Suprapubic skin (tissue), 4 donors: ENCODE data around the gene NTN1. TPM values are rescaled to one million over a fixed set of nuclear protein-coding genes. Genes with fewer than 3 reads are reported as not detected.

ENCODE experiments used
- DNase-seq, 2 donors: peaks; one replicate each; pipeline ENCODE4 v3.0.0-alpha.2; 2019; ENCODE audit warnings: low spot score in 2 of 2
- H3K27ac ChIP-seq: fragments of 200-600 bp; sonication (generic); one replicate; pipeline ENCODE4 v1.5.1; 2019
- H3K27me3 ChIP-seq: fragments of 200-600 bp; sonication (generic); one replicate; pipeline ENCODE4 v1.5.1; 2019
- H3K36me3 ChIP-seq: fragments of 200-600 bp; sonication (generic); one replicate; pipeline ENCODE4 v1.5.1; 2019
- H3K4me1 ChIP-seq: fragments of 200-600 bp; sonication (generic); one replicate; pipeline ENCODE4 v1.5.1; 2019
- H3K4me3 ChIP-seq: fragments of 200-600 bp; sonication (generic); one replicate; pipeline ENCODE4 v1.5.1; 2019; ENCODE audit warnings: mild to moderate bottlenecking
- H3K9me3 ChIP-seq: fragments of 200-600 bp; sonication (generic); one replicate; pipeline ENCODE4 v1.5.1; 2019
- CTCF ChIP-seq, 2 donors: fragments of 200-600 bp in 1 of 2; fragments of 450-650 bp in 1 of 2; sonication (generic) in 1 of 2; IDR thresholded peaks; one replicate each; pipeline ENCODE4 v1.5.1; 2016 to 2019; ENCODE audit warnings: antibody characterized with exemption in 2 of 2, mild to moderate bottlenecking in 1 of 2, moderate library complexity in 1 of 2
- EP300 ChIP-seq: sonication (generic); formaldehyde crosslinking; IDR thresholded peaks from one replicate; pipeline ENCODE4 v1.6.1; 2017; ENCODE audit warnings: antibody characterized with exemption
- POLR2A ChIP-seq, 2 donors: fragments of 450-650 bp; IDR thresholded peaks; one replicate each; pipeline ENCODE4 v1.6.1; 2017; ENCODE audit warnings: antibody characterized with exemption in 2 of 2, mild to moderate bottlenecking in 2 of 2, moderate library complexity in 2 of 2
- POLR2AphosphoS5 ChIP-seq, 3 donors: sonication (generic); formaldehyde crosslinking; IDR thresholded peaks; one replicate each; pipeline ENCODE4 v1.6.1; 2017; ENCODE audit warnings: antibody characterized with exemption in 3 of 3
- WGBS: methylation state at CpG from one replicate; pipeline ENCODE4 v1.1.5; 2018; 5-methylcytosine and 5-hydroxymethylcytosine counted together
- total RNA-seq, 4 donors: library from RNA; depleted of rRNA; stranded (reverse); fragments of >200 nt; gene quantifications; one replicate each; pipeline ENCODE4 v1.1.0, GENCODE V29; 2016

The NTN1 gene
- total RNA-seq, 4 donors from 2014 or later = 2.4 to 5.9 (median 3.4) TPM

DNA sequence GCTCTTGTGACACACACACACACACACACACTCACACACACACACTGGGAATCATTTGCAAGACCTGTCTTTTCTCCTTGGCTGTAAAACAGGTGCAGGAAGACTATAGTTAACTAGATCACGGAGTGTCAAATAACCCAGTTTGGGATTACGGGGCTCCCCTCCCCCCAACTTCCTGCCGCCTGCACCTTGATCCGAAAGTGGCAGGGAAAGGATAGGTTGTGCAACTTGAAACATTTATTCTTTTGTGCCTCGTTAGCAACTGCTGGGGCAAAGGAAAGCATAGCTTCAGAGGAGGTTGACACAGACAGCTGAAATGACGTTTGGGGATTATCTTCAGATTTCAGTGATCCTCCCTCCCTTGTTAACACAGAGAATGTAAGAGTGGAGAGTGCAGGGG lies 149.5 kb downstream of the NTN1 start:
- no peak overlapping the region for H3K27ac ChIP-seq
- 74% methylated on average over 6 of the region's 6 CpGs for WGBS
- DNase-seq = no peak
- no peak overlapping the region for H3K4me3 ChIP-seq
- no peaks in the 10 kb centered on the region for H3K4me1 ChIP-seq
- no peaks in the 10 kb centered on the region for H3K9me3 ChIP-seq
- H3K36me3 ChIP-seq = no peaks in the 10 kb centered on the region
- H3K27me3 ChIP-seq = no peaks in the 10 kb centered on the region
- TF ChIP-seq CTCF (IDR thresholded peaks at IDR 0.05) (no peak), EP300 (no peak), POLR2AphosphoS5 (IDR thresholded peaks at IDR 0.05) (no peak), POLR2A (IDR thresholded peaks at IDR 0.05) (no peak)

GRCh38 chr17:9173386-9173983 lies 152.2 kb downstream of the NTN1 start:
- Histone ChIP-seq H3K9me3 (no peaks in the 10 kb centered on the region), H3K27ac (no peak overlapping the region), H3K4me3 (no peak overlapping the region), H3K27me3 (no peaks in the 10 kb centered on the region), H3K36me3 (no peaks in the 10 kb centered on the region), H3K4me1 (peaks cover 3% of the 10 kb centered on the region)
- DNase-seq = no peak
- 73% methylated on average over 5 of the region's 7 CpGs for WGBS
- TF ChIP-seq POLR2A (IDR thresholded peaks at IDR 0.05) (no peak), EP300 (no peak), POLR2AphosphoS5 (IDR thresholded peaks at IDR 0.05) (no peak), CTCF (IDR thresholded peaks at IDR 0.05) (no peak)

DNA sequence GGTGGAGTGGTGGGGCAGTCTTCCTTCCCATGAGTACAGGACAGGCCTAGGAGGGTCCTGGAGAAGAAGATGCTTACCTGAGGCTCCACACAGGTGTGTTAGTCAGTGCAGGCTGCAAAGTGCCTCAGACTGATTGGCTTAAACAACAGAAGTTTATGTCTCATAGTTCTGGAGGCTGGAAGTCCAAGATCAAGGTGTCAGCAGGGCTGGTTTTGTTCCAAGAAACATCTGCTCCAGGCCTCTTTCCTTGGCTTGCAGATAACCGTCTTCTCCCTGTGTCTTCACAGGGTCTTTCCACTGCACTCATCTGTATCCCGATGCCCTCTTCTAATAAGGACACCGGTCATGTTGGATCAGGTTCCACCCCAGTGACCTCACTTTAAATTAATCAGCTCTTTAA lies 153.0 kb downstream of the NTN1 start:
- 100% methylated on average over 3 of the region's 3 CpGs for WGBS
- H3K4me1 ChIP-seq = peaks cover 3% of the 10 kb centered on the region
- no peaks in the 10 kb centered on the region for H3K9me3 ChIP-seq
- H3K4me3 ChIP-seq = no peak overlapping the region
- no peaks in the 10 kb centered on the region for H3K27me3 ChIP-seq
- no peaks in the 10 kb centered on the region for H3K36me3 ChIP-seq
- no peak for DNase-seq
- H3K27ac ChIP-seq = no peak overlapping the region
- TF ChIP-seq POLR2AphosphoS5 (IDR thresholded peaks at IDR 0.05) = no peak
- no peak for TF ChIP-seq POLR2A (IDR thresholded peaks at IDR 0.05)
- TF ChIP-seq EP300 = no peak
- no peak for TF ChIP-seq CTCF (IDR thresholded peaks at IDR 0.05)

- Histone ChIP-seq H3K27me3 (no peaks in the 10 kb centered on the region), H3K9me3 (no peaks in the 10 kb centered on the region), H3K4me3 (no peak overlapping the region), H3K27ac (no peak overlapping the region), H3K4me1 (peaks cover 3% of the 10 kb centered on the region), H3K36me3 (no peaks in the 10 kb centered on the region)
- WGBS = 90% methylated on average over 5 of the region's 9 CpGs
- TF ChIP-seq CTCF (IDR thresholded peaks at IDR 0.05) = no peak
- no peak for TF ChIP-seq POLR2AphosphoS5 (IDR thresholded peaks at IDR 0.05)
- DNase-seq = no peak
Observed at GRCh38 chr17:9174779-9175574, 153.7 kb downstream of the NTN1 start.

GRCh38 chr17:9175700-9176467 lies 154.6 kb downstream of the NTN1 start:
- peaks cover 3% of the 10 kb centered on the region for H3K4me1 ChIP-seq
- no peak for DNase-seq
- no peak overlapping the region for H3K27ac ChIP-seq
- 89% methylated on average over 14 of the region's 14 CpGs for WGBS
- no peak overlapping the region for H3K4me3 ChIP-seq
- no peaks in the 10 kb centered on the region for H3K27me3 ChIP-seq
- no peaks in the 10 kb centered on the region for H3K9me3 ChIP-seq
- no peaks in the 10 kb centered on the region for H3K36me3 ChIP-seq
- TF ChIP-seq POLR2A (IDR thresholded peaks at IDR 0.05) (no peak), CTCF (IDR thresholded peaks at IDR 0.05) (no peak), POLR2AphosphoS5 (IDR thresholded peaks at IDR 0.05) (no peak), EP300 (no peak)
